ENCODE results near the gene STARD7. TPM values are rescaled to one million over a fixed set of nuclear protein-coding genes. Genes with fewer than 3 reads are reported as not detected.

STARD7 gene
- total and polyA plus RNA-seq, 2 donors (not counting 1 experiment from before 2014, with no cell fraction given) = 35.1 to 133 TPM

- Histone ChIP-seq H3K4me2 (replicated peaks; ENCODE audit: low read depth, low read length, poor library complexity, severe bottlenecking) (peak overlapping the region; percentile 6), H3K9me3 (ENCODE audit: control extremely low read depth in 1 of 3, control insufficient read depth in 2 of 3, insufficient read depth in 1 of 3, low read length in 2 of 3) (peaks cover 0 to 12% (median 3%) of the 10 kb centered on the region in 3 donors), H3K4me1 (ENCODE audit: control insufficient read depth in 2 of 2, insufficient read depth in 2 of 2, low read length in 2 of 2) (peaks cover 34 to 49% of the 10 kb centered on the region in 2 donors), H4K20me1 (ENCODE audit: control insufficient read depth, insufficient read depth, low read length, poor library complexity, severe bottlenecking) (no peaks in the 10 kb centered on the region), H3K4me3 (ENCODE audit: control extremely low read depth in 1 of 5, extremely low read depth in 1 of 5, insufficient read depth in 1 of 5, low read depth in 2 of 5, low read length in 4 of 5) (no peak overlapping the region), H3K36me3 (replicated peaks in 1 of 2; ENCODE audit: control extremely low read depth in 1 of 2, control insufficient read depth in 1 of 2, extremely low read depth in 1 of 2, insufficient read depth in 2 of 2, low read length in 1 of 2) (peaks cover 0 to 12% of the 10 kb centered on the region in 2 experiments), H3K9ac (ENCODE audit: low read length) (no peak overlapping the region), H3K79me2 (ENCODE audit: control insufficient read depth, insufficient read depth, low read length) (peaks cover 4% of the 10 kb centered on the region), H3K27ac (ENCODE audit: low read length in 2 of 2) (peak overlapping the region in 1 of 2 donors; percentile 37), H3K27me3 (replicated peaks in 1 of 4; ENCODE audit: control extremely low read depth in 1 of 4, control insufficient read depth in 3 of 4, insufficient read depth in 4 of 4, low read length in 3 of 4) (no peaks in the 10 kb centered on the region), H2AFZ (ENCODE audit: insufficient read depth, low read depth, low read length, poor library complexity, severe bottlenecking) (no peak overlapping the region)
- ChIA-PET POLR2A (interaction anchor here (0.8 to 1.0 kb wide), 2 partner anchors 18 to 38 kb away, joined by 4 to 12 read pairs; partner anchors contain the start of gene STARD7), CTCF (interaction anchor here (1.3 to 1.4 kb wide), 2 partner anchors 12 to 71 kb away, joined by 3 to 6 read pairs; no protein-coding TSS in a partner anchor)
- TF ChIP-seq EZH2 (IDR thresholded peaks at IDR 0.05; ENCODE audit: borderline replicate concordance, insufficient read depth, low read depth, low read length, poor library complexity, severe bottlenecking) = no peak
- TF ChIP-seq CTCF (IDR thresholded peaks at IDR 0.05) = no peak
- WGBS (ENCODE audit: insufficient coverage) = 80% methylated on average over 7 of the region's 8 CpGs
- Mint-ChIP-seq H3K4me3 (peak overlapping the region; percentile 55), H3K27ac (peak overlapping the region; percentile 84), H3K9me3 (ENCODE audit: insufficient read depth) (no peaks in the 10 kb centered on the region), H3K27me3 (no peaks in the 10 kb centered on the region), H3K4me1 (peaks cover 46% of the 10 kb centered on the region)
- ATAC-seq (ENCODE audit: low read depth) (peak; percentile 52), DNase-seq (peak; percentile 53)
- intact Hi-C loops (cut with micrococcal nuclease) = no loop called here
Measured at GRCh38 chr2:96245609-96246390, 37.2 kb upstream of the STARD7 start.

DNA sequence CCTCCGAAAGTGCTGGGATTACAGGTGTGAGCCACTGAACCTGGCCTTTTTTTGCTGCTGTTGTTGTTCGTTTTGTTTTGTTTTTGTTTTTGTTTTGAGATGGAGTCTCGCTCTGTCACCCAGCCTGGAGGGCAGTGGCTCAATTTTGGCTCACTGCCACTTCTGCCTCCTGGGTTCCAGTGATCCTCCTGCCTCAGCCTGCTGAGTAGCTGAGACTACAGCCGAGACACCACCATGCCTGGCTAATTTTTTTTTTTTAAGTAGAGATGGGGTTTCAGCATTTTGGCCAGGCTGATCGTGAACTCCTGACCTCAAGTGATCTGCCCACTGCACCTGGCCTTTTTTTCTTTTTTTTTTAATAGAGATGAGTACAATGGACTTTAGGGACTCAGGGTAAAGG, 35.2 kb upstream of the STARD7 start:
- Histone ChIP-seq H3K27me3 (replicated peaks in 1 of 4; ENCODE audit: control extremely low read depth in 1 of 4, control insufficient read depth in 3 of 4, insufficient read depth in 4 of 4, low read length in 3 of 4) (no peaks in the 10 kb centered on the region), H3K4me3 (ENCODE audit: control extremely low read depth in 1 of 5, extremely low read depth in 1 of 5, insufficient read depth in 1 of 5, low read depth in 2 of 5, low read length in 4 of 5) (no peak overlapping the region), H3K9ac (ENCODE audit: low read length) (no peak overlapping the region), H2AFZ (ENCODE audit: insufficient read depth, low read depth, low read length, poor library complexity, severe bottlenecking) (no peak overlapping the region), H3K36me3 (replicated peaks in 1 of 2; ENCODE audit: control extremely low read depth in 1 of 2, control insufficient read depth in 1 of 2, extremely low read depth in 1 of 2, insufficient read depth in 2 of 2, low read length in 1 of 2) (peaks cover 0 to 3% of the 10 kb centered on the region in 2 experiments), H3K4me2 (replicated peaks; ENCODE audit: low read depth, low read length, poor library complexity, severe bottlenecking) (no peak overlapping the region), H3K79me2 (ENCODE audit: control insufficient read depth, insufficient read depth, low read length) (peaks cover 4% of the 10 kb centered on the region), H3K4me1 (ENCODE audit: control insufficient read depth in 2 of 2, insufficient read depth in 2 of 2, low read length in 2 of 2) (peaks cover 34 to 51% of the 10 kb centered on the region in 2 donors), H3K27ac (ENCODE audit: low read length in 2 of 2) (no peak overlapping the region), H3K9me3 (ENCODE audit: control extremely low read depth in 1 of 3, control insufficient read depth in 2 of 3, insufficient read depth in 1 of 3, low read length in 2 of 3) (peaks cover 0 to 12% (median 3%) of the 10 kb centered on the region in 3 donors), H4K20me1 (ENCODE audit: control insufficient read depth, insufficient read depth, low read length, poor library complexity, severe bottlenecking) (no peaks in the 10 kb centered on the region)
- Mint-ChIP-seq H3K4me1 (peaks cover 48% of the 10 kb centered on the region), H3K27ac (no peak overlapping the region), H3K4me3 (no peak overlapping the region), H3K27me3 (no peaks in the 10 kb centered on the region), H3K9me3 (ENCODE audit: insufficient read depth) (no peaks in the 10 kb centered on the region)
- DNase-seq (no peak), ATAC-seq (ENCODE audit: low read depth) (no peak)
- 100% methylated on average over 4 of the region's 5 CpGs for WGBS (ENCODE audit: insufficient coverage)
- intact Hi-C loops (cut with micrococcal nuclease) = loop anchor here (2.0 kb wide), 1 partner anchor 21 kb away; the partner anchor contains the start of gene TMEM127
- ChIA-PET POLR2A (no interaction called here), CTCF (interaction anchor here (0.7 to 1.1 kb wide), 2 partner anchors 10 to 21 kb away, joined by 3 to 4 read pairs; no protein-coding TSS in a partner anchor)
- TF ChIP-seq EZH2 (IDR thresholded peaks at IDR 0.05; ENCODE audit: borderline replicate concordance, insufficient read depth, low read depth, low read length, poor library complexity, severe bottlenecking) (no peak), CTCF (IDR thresholded peaks at IDR 0.05) (no peak)

Measured in B cell (primary cell).